Measurements from ENCODE around the gene DNASE1L1.
"Not testable (repeated sequence)": the region's sequence is repeated elsewhere in the genome, so short reads cannot be mapped to it uniquely, and the experiment has no call there.

The DNASE1L1 gene

DNA sequence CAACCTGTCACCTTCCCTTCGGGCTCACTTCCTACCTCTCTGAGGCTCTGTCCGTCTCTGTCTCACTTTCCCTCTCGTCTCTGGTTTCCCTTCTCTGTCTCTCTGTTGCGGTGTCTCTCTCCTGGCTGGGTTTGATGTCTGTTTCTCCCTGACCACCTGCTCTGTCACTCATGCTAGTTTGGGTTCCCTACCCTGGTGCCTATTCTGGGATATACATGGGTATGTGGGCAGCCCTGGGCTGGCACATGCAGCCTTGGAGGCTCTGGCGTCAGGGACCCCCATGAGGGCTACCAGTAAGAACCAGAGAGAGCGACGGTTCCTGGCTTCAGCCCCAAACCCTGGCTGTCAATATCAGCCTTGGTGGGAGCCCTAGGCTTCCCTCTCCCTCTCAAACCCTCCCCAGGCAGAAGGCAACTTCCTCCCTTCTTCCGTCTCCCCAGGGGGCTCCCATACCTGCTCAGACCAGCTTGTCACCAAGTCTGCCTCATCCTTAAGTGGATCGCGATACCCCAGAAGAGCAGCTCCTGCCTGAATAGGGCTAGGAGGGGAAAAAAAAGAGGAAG is 314 bp downstream of the DNASE1L1 start:
- in situ Hi-C loops (cut with MboI; ENCODE audit: low sequenced_read_pairs) = no loop called here

DNA sequence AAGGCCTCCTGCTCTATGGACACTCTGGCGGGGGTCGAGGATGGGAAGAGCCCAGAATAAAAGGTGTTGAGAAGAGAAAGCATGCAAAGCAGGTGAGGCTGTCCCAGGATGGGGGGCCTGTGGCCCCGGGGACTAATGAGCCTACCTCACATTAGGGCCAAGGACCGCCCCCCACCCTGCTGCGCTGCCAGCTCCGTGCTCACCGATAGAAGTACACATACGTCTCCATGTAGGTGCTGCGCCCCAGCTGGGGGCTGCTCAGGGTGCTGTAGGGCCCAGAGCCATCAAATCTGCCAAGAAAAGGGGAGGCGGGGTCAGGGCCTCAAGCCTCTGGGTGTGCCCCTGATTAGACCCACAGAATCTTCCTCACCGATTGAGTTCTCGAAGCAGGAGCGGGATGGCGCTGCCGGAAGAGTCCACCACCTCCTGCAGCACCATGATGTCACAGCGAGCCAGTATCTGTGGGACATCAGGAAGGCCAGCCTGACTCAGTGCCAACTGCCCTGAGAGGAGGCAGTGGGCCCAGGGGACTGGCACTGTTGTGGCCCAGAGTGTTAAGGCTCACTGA is 4.3 kb downstream of the DNASE1L1 start:
- in situ Hi-C loops (cut with MboI; ENCODE audit: low sequenced_read_pairs) = no loop called here

DNA sequence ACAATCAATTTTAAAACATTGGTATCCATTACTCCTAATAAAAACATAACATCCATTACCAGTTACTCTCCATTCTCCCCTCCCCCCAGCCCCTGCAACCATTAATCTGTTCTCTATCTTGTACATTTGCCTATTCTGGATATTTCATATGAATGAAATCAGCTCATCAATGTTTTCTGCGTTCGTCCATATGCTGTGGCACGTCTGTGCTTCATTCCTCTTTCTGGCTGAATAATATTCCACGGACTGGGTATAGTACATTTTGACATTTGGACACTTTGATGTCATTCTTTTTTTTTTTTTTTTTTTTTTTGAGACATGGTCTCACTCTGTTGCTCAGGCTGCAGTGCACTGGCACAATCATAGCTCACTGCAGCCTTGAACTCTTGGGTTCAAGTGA is 5.2 kb downstream of the DNASE1L1 start:
- in situ Hi-C loops (cut with MboI; ENCODE audit: low sequenced_read_pairs) = no loop called here

DNA sequence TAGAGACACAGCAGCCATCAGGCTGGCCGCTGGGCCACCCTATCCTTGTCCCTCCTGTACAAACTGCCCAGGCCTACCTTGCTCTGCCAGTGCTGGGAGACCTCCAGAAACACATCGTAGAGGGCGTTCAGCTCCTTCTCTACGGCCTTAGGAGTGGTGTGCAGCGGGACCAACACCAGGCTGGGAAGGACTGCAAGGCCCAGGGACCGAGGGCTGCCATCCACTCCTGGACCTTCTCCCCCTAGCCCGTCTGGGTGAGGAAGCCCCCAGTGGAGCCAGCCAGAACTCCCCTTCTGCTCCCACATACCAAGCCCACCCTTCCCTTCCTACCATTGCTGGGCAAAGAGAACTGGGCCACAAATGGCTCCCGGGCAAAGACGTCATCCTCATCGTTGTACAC is 5.9 kb downstream of the DNASE1L1 start:
- in situ Hi-C loops (cut with MboI; ENCODE audit: low sequenced_read_pairs) = no loop called here

DNA sequence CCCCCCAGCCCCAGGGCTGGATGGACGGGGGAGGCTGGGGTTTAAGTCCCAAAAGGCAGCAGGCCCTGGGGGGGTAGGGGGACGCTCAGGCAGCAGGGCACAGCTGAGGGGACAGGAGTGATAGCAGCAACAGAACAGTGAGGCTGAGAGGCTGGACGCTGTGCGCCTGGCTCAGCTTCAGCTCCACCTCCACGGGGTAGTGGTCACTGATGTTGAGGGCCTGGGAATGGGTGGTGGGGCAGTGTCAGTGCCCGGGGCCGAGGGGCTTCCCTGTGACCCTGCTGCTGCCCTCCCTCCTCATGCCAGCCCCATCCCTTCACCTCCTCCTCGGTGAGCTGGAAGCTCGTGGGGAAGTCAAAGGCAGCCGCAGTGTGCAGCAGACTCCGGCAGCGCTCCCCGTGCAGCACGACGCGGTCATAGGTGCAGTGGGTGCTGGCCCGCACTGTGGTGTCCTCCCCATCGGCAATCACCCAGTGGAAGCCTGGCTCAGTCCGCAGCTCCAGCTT is 6.4 kb downstream of the DNASE1L1 start:
- in situ Hi-C loops (cut with MboI; ENCODE audit: low sequenced_read_pairs) = no loop called here

DNA sequence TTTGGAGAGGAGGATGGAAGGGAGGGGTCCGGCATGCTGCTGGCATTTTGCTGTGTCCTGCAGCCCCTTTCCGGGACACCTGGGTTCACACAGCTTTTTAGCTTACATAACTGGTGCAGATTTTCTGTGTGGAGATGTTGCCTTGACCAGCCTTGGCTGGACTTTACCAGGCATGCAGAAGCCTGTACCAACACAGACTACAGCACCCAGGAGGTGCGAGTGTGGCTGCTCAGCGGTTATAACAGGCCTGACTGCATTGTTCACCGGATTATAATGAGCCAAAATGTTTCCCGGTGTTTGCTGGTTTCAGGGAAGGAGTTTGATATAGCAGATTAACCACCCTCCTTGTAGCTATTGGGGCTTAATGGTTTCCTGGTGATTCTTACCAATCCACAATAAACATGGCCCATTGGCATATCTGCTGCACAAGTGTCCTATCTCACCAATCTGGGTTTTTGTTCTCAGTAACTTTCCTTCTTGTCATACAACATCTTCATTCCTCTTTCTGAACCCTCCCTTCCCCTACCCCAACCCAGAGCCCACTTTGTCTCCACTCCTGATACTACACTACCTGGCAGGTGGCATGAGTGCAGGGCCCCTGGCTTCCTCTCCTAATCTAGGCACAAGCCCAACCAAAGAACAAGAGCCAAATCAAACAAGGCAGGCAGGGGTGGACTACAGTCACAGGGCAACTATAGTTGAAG is 7.0 kb downstream of the DNASE1L1 start:
- in situ Hi-C loops (cut with MboI; ENCODE audit: low sequenced_read_pairs) = no loop called here

DNA sequence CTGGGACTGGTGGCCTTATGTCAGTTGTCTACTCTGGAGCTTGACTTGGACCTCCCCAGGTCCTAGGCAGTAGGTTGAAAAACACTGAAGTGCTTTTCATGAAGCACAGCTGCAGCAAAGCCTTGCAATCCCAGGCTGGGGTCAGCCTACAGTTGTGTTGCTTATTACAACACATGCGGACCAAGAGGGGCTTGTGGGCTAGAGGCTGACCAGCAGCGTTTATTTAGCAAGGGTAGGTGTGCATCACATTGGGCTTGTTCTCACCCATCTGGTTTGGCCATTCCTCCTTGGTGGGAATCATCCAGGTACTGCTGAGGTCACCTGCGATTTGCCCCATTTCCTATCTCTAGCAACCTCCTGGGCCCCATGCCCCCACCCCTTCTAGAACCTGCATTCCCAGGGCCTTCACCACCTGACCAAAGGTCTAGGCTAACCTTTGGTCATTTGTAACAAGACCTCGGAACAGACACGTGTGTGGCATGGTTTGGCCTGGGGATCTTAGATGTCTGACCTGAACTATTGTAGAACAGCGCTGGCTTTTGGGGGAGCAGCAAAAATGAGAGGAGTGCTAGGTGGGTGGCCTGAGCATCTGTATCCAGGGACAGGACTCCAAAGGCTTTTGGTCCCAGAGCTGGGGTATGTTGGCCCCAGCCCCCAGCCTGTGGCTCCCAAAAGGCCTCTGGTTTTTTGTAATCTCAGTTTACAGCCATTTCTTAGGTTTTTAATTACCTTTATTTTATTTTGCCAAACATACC is 7.8 kb downstream of the DNASE1L1 start:
- in situ Hi-C loops (cut with MboI; ENCODE audit: low sequenced_read_pairs) = no loop called here

DNA sequence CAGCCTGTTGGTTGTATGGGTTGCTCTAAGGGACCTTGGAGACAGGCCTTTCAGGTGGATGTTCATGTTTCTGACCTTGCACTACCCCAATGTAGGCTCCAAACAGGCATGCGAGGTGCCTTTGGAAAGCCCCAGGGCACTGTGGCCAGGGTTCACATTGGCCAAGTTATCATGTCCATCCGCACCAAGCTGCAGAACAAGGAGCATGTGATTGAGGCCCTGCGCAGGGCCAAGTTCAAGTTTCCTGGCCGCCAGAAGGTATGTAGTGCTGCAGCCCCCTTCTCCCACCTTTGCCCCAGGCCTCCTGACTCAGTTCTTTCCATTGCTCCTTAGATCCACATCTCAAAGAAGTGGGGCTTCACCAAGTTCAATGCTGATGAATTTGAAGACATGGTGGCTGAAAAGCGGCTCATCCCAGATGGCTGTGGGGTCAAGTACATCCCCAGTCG is 8.7 kb downstream of the DNASE1L1 start:
- in situ Hi-C loops (cut with MboI; ENCODE audit: low sequenced_read_pairs) = not testable (repeated sequence)

DNA sequence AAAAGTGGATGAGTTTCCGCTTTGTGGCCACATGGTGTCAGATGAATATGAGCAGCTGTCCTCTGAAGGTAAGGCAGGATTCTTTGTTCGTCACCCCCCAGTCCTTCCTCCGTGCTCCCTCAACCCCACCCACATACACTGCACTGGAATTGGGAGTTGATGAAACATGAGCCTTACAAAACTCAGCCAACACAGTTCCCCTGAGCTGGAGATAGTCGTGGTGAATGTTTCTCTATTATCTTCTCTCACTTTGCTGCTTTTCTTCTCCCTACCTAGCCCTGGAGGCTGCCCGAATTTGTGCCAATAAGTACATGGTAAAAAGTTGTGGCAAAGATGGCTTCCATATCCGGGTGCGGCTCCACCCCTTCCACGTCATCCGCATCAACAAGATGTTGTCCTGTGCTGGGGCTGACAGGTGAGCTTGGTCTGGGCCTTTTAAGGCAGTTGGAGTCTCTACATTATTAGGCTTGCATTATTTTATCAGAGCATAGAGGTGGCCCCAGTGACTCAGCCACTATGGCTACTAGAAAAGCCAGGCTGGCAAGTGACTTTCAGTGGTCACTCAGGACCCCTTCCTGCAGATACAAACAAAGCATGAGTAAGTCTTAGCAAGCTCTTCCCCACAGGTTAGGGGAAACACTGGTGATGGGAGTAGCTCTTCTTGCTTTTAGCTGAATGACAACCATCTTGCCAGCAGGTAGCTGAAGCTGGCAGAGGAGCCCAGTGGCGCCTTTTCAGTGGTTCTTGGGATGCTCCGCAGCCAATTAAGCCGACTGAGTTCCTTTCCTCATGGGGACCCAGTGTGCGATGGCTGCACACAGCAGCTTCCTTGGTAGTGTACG is 9.3 kb downstream of the DNASE1L1 start:
- in situ Hi-C loops (cut with MboI; ENCODE audit: low sequenced_read_pairs) = no loop called here

DNA sequence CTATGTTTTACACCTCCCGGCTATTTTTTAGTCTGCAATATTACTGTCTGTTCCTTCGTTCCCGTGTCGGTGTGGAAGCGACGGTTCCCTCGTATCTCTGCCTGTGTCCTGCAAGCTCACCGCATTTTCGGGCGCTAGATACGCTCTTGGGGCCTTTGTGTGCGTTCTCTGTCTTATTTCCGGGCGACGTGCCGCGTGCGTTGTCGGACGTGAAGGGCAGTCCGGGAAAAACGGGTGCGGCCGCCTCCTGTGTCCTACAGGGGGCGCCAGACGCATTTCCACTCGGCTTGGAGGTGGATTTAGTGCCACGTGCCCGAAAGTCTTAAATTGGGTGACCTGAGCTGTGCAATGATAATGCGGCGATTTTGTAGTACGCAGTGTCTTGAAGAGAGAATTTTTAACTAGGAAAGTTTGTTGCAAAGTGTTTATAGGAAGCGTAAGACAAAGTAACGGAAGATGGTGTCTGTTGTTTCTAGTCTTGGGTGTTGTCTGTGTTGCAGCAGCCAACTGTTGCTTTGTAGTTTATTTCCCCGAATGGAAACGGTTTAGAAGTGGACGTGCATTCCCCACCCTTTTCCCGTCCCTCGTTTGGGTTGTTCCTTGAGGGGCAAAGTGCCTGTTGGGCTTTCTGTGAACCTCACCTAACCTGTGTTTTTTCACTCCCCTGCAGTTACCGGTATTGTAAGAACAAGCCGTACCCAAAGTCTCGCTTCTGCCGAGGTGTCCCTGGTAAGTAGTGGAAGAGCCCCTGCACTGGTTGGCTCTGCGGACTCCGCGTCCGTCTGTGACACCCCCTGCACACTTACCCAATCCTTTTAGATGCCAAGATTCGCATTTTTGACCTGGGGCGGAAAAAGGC is 10.2 kb downstream of the DNASE1L1 start:
- in situ Hi-C loops (cut with MboI; ENCODE audit: low sequenced_read_pairs) = no loop called here

DNA sequence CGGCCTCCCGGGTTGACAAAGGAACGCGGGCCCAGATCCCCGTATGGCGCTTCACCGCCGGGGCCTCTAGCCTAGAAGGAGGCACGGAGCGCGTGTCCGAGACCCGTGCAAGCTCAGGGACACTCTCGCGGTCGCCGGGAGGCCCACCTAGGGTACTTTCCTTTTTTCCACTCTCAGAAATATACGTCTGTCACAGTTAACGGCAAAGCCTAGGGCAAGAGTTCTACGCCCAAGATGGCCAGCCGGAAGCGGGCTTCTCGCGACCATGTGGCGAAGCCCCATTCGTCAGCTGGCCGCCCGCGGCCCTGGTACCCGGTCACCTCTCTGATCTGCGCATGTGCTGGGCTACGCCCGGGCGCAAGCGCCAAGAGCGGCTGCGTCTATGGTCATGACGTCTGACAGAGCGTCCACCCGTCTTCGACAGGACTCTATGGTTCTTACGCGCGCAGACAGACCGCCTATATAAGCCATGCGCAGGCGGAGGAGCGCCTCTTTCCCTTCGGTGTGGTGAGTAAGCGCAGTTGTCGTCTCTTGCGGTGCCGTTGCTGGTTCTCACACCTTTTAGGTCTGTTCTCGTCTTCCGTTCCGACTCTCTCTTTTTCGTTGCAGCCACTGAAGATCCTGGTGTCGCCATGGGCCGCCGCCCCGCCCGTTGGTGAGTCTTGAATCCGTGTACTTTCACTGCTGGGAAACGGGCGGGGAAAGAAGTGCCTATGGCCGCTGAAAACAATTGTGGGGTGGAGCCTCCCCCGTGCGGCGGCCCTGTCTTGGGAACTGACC is 11.0 kb downstream of the DNASE1L1 start, which contains the start of gene RPL10:
RPL10 (plus strand) TSS at position 490 of the 780 bp plus-strand sequence; CDS start at position 633, 143 bp downstream.
- in situ Hi-C loops (cut with MboI; ENCODE audit: low sequenced_read_pairs) = no loop called here

DNA sequence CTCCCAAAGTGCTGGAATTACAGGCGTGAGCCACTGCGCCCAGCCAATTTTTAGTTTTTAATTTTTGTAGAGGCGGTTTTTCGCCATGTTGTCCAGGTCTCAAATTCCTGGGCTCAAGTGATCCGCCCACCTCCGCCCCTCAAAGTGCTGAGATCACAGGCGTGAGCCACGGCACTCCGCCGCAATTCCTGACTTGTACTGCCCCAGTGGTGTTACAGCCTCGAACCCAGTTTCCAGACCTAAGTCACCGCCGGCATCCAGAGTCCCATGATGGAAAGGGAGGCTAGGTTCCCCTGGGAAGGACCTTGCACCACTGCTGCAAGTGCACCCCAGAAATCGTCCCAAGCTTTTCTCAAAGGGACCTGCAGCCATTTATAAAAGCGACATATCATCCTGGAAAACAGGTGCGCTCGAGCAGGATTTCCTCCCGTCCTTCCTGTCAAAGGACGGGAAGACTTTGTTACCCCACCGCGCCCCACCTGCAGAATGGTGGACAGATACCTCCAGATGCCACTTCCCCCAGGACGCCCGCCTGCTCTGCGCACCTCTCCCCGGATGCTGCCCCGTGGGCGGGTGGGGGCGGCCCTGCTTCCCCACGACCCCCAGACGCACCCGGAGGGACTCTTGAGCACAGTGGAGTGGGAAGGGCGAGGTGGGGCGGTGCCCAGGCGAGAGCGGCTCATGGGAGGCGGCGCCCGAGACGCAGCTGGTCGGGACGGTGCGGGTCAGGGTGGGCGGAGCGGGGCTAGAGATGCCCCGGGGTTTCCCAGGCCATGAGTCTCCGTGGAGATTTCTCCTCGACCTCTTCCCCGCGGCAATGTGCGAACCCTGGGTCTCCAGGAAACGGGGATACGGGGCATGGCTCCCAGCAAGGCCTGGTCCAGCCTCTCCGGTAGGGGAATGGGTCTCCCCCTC is 11.8 kb downstream of the DNASE1L1 start:
- in situ Hi-C loops (cut with MboI; ENCODE audit: low sequenced_read_pairs) = no loop called here

DNA sequence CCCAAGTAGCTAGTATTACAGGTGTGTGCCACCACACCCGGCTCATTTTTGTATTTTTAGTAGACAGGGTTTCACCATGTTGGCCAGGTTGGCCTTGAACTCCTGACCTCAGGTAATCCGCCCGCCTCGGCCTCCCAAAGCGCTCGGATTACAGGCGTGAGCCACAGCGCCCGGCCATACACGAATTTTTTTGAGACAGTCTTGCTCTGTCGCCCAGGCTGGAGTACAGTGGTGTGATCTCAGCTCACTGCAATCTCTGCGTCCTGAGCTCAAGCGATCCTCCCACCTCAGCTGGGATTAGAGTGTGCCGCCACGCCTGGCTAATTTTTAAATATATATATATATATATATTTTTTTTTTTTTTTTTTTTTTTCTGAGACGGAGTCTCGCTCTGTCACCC is 12.7 kb downstream of the DNASE1L1 start:
- in situ Hi-C loops (cut with MboI; ENCODE audit: low sequenced_read_pairs) = not testable (repeated sequence)

DNA sequence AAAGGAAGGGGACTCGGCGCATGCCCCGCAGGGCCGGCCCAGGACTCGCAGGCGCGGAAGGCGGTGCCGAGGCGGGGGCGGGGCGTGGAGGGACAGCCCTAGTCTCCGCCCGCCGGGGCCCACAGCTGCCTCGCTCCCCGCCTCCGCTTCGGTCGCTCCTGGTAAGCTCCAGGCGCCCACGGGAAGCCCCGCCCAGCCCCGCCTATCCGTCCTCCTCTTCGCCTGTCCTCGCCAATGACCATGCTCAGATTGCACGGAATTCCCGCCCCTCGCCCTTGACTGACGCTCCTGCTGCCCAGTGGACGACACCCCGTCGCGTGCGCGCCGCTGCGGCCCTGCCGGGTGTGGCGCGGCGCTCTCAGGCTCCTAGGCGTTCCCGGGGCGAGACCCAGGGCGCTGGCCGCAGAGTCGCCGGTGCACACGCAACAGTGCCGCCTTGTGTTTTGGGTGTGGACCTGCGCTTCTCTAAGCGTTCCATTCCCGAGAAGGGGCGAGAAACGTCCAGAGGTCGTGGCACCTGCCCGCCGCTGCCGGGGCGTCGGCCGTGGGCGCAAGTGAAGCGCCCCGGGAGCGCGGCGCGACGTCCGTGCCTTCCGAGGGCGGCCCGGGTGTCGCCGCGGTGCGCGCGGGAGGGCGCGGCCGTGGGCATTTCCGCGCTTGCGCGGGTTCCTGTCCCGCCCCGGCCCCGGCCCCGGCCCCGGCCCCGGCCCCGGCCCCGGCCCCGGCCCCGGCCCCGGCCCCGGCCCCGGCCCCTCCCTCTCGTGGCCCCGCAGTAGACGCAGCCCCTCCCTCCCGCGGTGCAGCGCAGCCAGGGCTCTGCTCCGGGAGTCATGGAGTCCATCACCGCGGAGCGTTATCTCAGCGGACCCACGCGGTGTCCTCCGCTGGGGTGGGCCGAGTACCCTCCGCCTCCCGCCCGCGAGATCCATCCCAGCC is 19.0 kb downstream of the DNASE1L1 start:
- in situ Hi-C loops (cut with MboI; ENCODE audit: low sequenced_read_pairs) = not testable (repeated sequence)

DNA sequence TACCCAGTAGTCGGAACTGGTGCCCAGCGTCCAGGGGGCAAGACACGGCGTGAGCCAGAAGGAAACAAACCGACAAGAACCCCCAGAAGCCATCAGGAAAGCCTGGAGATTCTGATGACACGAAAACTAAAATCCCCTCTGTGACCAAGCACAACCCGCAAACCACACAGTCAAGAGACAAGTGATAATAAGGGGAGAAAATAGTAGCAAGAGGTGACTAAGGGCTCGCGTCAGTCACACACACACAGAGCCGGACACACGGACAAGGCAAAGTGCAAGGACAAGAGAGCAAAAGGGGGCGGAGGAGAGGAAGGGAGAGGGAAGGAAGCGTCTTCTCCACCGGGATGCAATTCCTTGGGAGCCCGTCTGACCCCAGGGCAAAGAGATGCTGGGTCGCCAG is 20.4 kb downstream of the DNASE1L1 start:
- in situ Hi-C loops (cut with MboI; ENCODE audit: low sequenced_read_pairs) = not testable (repeated sequence)

DNA sequence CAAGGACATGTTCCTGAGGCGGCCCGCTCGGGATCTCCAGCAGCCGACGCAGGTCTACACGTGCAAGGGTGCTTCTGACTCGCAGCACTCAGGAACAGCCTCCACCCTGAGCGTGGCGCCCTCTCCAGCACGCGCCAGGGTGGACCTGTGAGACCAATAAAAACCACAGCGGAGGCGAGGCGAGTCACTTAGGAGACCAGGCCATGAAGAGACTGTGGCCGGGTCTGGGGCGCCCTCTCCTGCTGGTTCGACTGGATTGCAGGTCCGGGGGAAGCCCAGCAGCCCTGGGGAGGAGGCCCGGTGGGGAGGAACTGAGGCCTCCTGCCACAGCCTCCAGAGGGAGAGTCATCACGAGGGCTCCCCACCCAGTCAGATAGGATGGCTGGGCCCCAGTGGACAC is 21.0 kb downstream of the DNASE1L1 start:
- in situ Hi-C loops (cut with MboI; ENCODE audit: low sequenced_read_pairs) = not testable (repeated sequence)

Measured in HL-60/S4 (cell line).